Measurements from ENCODE around the gene INKA2. TPM values are rescaled to one million over a fixed set of nuclear protein-coding genes. Genes with fewer than 3 reads are reported as not detected.
"Not testable (repeated sequence)": the region's sequence is repeated elsewhere in the genome, so short reads cannot be mapped to it uniquely, and the experiment has no call there.

Gene INKA2
- total RNA-seq, 1 donor from 2014 or later, result 5.4 TPM

GRCh38 chr1:111746614-111746999 lies 7.4 kb upstream of the INKA2 start:
- Mint-ChIP-seq H3K27ac (ENCODE audit: unreplicated experiment) (no peak overlapping the region), H3K4me1 (ENCODE audit: low read depth) (peaks cover 9% of the 10 kb centered on the region), H3K36me3 (ENCODE audit: low read depth) (no peaks in the 10 kb centered on the region), H3K4me3 (ENCODE audit: unreplicated experiment) (no peak overlapping the region), H3K9me3 (ENCODE audit: low read depth) (no peaks in the 10 kb centered on the region), H3K27me3 (ENCODE audit: low read depth) (no peaks in the 10 kb centered on the region)
- no peak for DNase-seq (ENCODE audit: low spot score)
- TF ChIP-seq, protein P1, sequence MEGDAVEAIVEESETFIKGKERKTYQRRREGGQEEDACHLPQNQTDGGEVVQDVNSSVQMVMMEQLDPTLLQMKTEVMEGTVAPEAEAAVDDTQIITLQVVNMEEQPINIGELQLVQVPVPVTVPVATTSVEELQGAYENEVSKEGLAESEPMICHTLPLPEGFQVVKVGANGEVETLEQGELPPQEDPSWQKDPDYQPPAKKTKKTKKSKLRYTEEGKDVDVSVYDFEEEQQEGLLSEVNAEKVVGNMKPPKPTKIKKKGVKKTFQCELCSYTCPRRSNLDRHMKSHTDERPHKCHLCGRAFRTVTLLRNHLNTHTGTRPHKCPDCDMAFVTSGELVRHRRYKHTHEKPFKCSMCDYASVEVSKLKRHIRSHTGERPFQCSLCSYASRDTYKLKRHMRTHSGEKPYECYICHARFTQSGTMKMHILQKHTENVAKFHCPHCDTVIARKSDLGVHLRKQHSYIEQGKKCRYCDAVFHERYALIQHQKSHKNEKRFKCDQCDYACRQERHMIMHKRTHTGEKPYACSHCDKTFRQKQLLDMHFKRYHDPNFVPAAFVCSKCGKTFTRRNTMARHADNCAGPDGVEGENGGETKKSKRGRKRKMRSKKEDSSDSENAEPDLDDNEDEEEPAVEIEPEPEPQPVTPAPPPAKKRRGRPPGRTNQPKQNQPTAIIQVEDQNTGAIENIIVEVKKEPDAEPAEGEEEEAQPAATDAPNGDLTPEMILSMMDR (IDR thresholded peaks at IDR 0.05), result no peak

GRCh38 chr1:111745675-111746613 lies 6.7 kb upstream of the INKA2 start:
- H3K27me3 Mint-ChIP-seq (ENCODE audit: low read depth), result no peaks in the 10 kb centered on the region
- TF ChIP-seq, protein P1 (IDR thresholded peaks at IDR 0.05), result no peak
- no peak overlapping the region for H3K27ac Mint-ChIP-seq (ENCODE audit: unreplicated experiment)
- H3K9me3 Mint-ChIP-seq (ENCODE audit: low read depth), result no peaks in the 10 kb centered on the region
- H3K4me1 Mint-ChIP-seq (ENCODE audit: low read depth), result peaks cover 9% of the 10 kb centered on the region
- H3K4me3 Mint-ChIP-seq (ENCODE audit: unreplicated experiment), result no peak overlapping the region
- DNase-seq (ENCODE audit: low spot score), result no peak
- no peaks in the 10 kb centered on the region for H3K36me3 Mint-ChIP-seq (ENCODE audit: low read depth)

- peak overlapping the region; percentile 29 for H3K27ac Mint-ChIP-seq (ENCODE audit: unreplicated experiment)
- DNase-seq (ENCODE audit: low spot score), result no peak
- H3K4me1 Mint-ChIP-seq (ENCODE audit: low read depth), result peaks cover 19% of the 10 kb centered on the region
- H3K27me3 Mint-ChIP-seq (ENCODE audit: low read depth), result no peaks in the 10 kb centered on the region
- H3K36me3 Mint-ChIP-seq (ENCODE audit: low read depth), result no peaks in the 10 kb centered on the region
- no peaks in the 10 kb centered on the region for H3K9me3 Mint-ChIP-seq (ENCODE audit: low read depth)
- no peak overlapping the region for H3K4me3 Mint-ChIP-seq (ENCODE audit: unreplicated experiment)
- TF ChIP-seq, protein P1 (IDR thresholded peaks at IDR 0.05), result no peak
Measured at GRCh38 chr1:111743679-111744101, 4.5 kb upstream of the INKA2 start.

DNA sequence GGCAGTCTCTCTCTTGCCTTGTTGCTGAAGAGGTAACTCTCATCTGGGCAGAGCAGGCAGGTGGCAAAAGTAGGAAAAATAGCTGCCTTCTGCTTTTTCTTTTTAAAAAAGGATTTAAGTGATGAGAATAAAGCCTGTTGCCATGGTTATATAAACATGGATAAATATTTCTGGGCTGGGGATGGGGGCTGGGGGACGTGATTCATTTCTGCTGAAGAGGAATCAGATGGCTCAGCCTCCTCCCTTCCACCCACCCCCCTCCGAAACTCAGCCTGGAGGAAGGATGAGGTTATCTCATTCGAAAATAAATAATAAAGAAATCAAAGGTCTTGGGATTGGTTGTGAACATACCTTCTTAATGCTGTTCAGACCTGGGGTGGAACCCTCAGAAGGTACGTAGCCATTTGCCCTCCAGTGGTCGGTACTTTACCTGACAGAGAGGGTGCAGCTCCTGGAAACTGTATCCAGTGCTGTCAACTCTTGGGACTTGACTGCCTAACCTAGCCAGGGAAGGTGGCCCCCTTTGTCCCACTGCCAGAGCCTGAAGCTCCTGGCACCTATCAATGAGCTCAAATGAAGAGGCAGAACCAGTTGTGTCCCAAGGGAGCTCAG lies 3.8 kb upstream of the INKA2 start:
- H3K27me3 Mint-ChIP-seq (ENCODE audit: low read depth), result no peaks in the 10 kb centered on the region
- TF ChIP-seq, protein P1 (IDR thresholded peaks at IDR 0.05), result no peak
- H3K36me3 Mint-ChIP-seq (ENCODE audit: low read depth), result no peaks in the 10 kb centered on the region
- no peak for DNase-seq (ENCODE audit: low spot score)
- H3K4me3 Mint-ChIP-seq (ENCODE audit: unreplicated experiment), result no peak overlapping the region
- H3K4me1 Mint-ChIP-seq (ENCODE audit: low read depth), result peaks cover 20% of the 10 kb centered on the region
- H3K9me3 Mint-ChIP-seq (ENCODE audit: low read depth), result no peaks in the 10 kb centered on the region
- H3K27ac Mint-ChIP-seq (ENCODE audit: unreplicated experiment), result peak overlapping the region; percentile 32

DNA sequence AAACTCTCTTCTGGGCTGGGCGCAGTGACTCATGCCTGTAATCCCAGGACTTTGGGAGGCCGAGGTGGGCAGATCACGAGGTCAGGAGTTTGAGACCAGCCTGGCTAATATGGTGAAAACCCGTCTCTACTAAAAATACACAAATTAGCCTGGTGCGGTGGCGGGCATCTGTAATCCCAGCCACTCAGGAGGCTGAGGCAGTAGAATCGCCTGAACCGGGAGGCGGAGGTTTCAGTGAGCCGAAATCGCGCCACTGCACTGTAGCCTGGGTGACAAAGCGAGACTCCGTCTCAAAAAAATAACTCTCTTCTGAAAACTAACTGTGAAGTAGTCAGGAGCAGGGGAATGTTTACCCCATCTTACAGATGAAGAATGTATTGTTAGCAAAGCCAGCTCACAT lies 3.1 kb upstream of the INKA2 start:
- peaks cover 20% of the 10 kb centered on the region for H3K4me1 Mint-ChIP-seq (ENCODE audit: low read depth)
- peak overlapping the region; percentile 32 for H3K27ac Mint-ChIP-seq (ENCODE audit: unreplicated experiment)
- not testable (repeated sequence) for H3K27me3 Mint-ChIP-seq (ENCODE audit: low read depth); H3K36me3 Mint-ChIP-seq (ENCODE audit: low read depth); DNase-seq (ENCODE audit: low spot score); H3K9me3 Mint-ChIP-seq (ENCODE audit: low read depth); H3K4me3 Mint-ChIP-seq (ENCODE audit: unreplicated experiment)
